AG04450 (cell line): Measurements from ENCODE around the gene NIBAN1. TPM values are rescaled to one million over a fixed set of nuclear protein-coding genes. Genes with fewer than 3 reads are reported as not detected.

Source experiments
- CTCF ChIA-PET: fragments of 300-600, 350-600 bp; formaldehyde crosslinking; extraction: SDS; loops from one replicate; lab custom pipeline; 2022; ENCODE audit warnings: antibody characterized with exemption, inconsistent platforms; lab: Charles Lee
- POLR2A ChIA-PET: fragments of 350-600 bp; formaldehyde crosslinking; extraction: SDS; loops from one replicate; lab custom pipeline; 2021; ENCODE audit warnings: antibody characterized with exemption, inconsistent platforms; lab: Yijun Ruan, JAX
- DNase-seq: peaks from one replicate; pipeline ENCODE4 v3.0.0-alpha.2; 2011; ENCODE audit warnings: low read depth, low spot score
- H3K27ac ChIP-seq: one replicate; pipeline ENCODE4 v1.5.1; 2012; ENCODE audit warnings: low read depth, low read length, control low read depth
- H3K27me3 ChIP-seq: one replicate; pipeline ENCODE4 v1.6.0; 2012; ENCODE audit warnings: low read length; ENCODE audit not compliant: control insufficient read depth, insufficient read depth
- H3K4me3 ChIP-seq: 2 replicates; pipeline ENCODE4 v1.5.1; 2011; ENCODE audit warnings: mild to moderate bottlenecking, low read depth, low read length, control low read depth
- H3K9me3 ChIP-seq: 2 replicates; pipeline ENCODE4 v1.5.1; 2012; ENCODE audit warnings: low read length; ENCODE audit not compliant: control insufficient read depth, insufficient read depth
- CTCF ChIP-seq: IDR thresholded peaks from 2 replicates; pipeline ENCODE4 v1.5.1; 2011; ENCODE audit warnings: low read depth, low read length, control low read depth, inconsistent platforms
- polyA plus RNA-seq: library from polyadenylated mRNA; depleted of rRNA; stranded (reverse); fragments of >200 nt; gene quantifications from 2 replicates; pipeline ENCODE4 v1.2.3, GENCODE V29; 2011

The NIBAN1 gene
- polyA plus RNA-seq, 1 experiment = 32.9 TPM

GRCh38 chr1:184974837-184975115, 468 bp upstream of the NIBAN1 start:
- H3K27me3 ChIP-seq = no peaks in the 10 kb centered on the region
- no peak for TF ChIP-seq CTCF
- DNase-seq = no peak
- peak overlapping the region; percentile 76 for H3K4me3 ChIP-seq
- no peaks in the 10 kb centered on the region for H3K9me3 ChIP-seq
- ChIA-PET POLR2A (no interaction called here), CTCF (interaction anchor here (0.7 to 11.7 kb wide), 4 partner anchors 8 to 169 kb away, joined by 3 to 114 read pairs (median 4); no protein-coding TSS in a partner anchor)
- no peak overlapping the region for H3K27ac ChIP-seq

- POLR2A ChIA-PET = interaction anchor here (1.1 kb wide), 1 partner anchor 135 kb away, joined by 3 read pairs; no protein-coding TSS in a partner anchor
- Histone ChIP-seq H3K9me3 (no peaks in the 10 kb centered on the region), H3K27ac (peak overlapping the region; percentile 80), H3K27me3 (no peaks in the 10 kb centered on the region), H3K4me3 (peak overlapping the region; percentile 76)
- no peak for DNase-seq
- CTCF ChIA-PET = interaction anchor here (1.2 to 11.7 kb wide), 5 partner anchors 8 to 697 kb away, joined by 3 to 114 read pairs (median 4); no protein-coding TSS in a partner anchor
- TF ChIP-seq CTCF = no peak
These were observed 844 bp downstream of the NIBAN1 start for GRCh38 chr1:184973272-184974055.

- no peak for DNase-seq
- Histone ChIP-seq H3K4me3 (peak overlapping the region; percentile 76), H3K27ac (no peak overlapping the region), H3K9me3 (no peaks in the 10 kb centered on the region), H3K27me3 (no peaks in the 10 kb centered on the region)
- CTCF ChIA-PET = interaction anchor here (1.0 to 11.7 kb wide), 4 partner anchors 9 to 166 kb away, joined by 4 to 114 read pairs (median 12); no protein-coding TSS in a partner anchor
- TF ChIP-seq CTCF = no peak
- POLR2A ChIA-PET = interaction anchor here (1.1 kb wide), 1 partner anchor 134 kb away, joined by 3 read pairs; no protein-coding TSS in a partner anchor
These were observed 1.8 kb downstream of the NIBAN1 start for GRCh38 chr1:184972315-184973055.

GRCh38 chr1:184971522-184972265, 2.6 kb downstream of the NIBAN1 start:
- H3K9me3 ChIP-seq = no peaks in the 10 kb centered on the region

More at GRCh38 chr1:184971522-184972265, 2.6 kb downstream of the NIBAN1 start:
- Histone ChIP-seq H3K27ac (no peak overlapping the region), H3K4me3 (peak overlapping the region; percentile 76), H3K27me3 (no peaks in the 10 kb centered on the region)
- DNase-seq = no peak
- ChIA-PET CTCF (interaction anchor here (1.0 to 11.7 kb wide), 5 partner anchors 10 to 166 kb away, joined by 4 to 114 read pairs (median 4); no protein-coding TSS in a partner anchor), POLR2A (interaction anchor here (0.6 to 1.8 kb wide), 3 partner anchors 13 to 166 kb away, joined by 3 to 6 read pairs (median 5); no protein-coding TSS in a partner anchor)
- TF ChIP-seq CTCF = no peak
